Fibroblast of mammary gland (primary cell): ENCODE data around the gene CATSPERB.

ENCODE experiments used
- DNase-seq: peaks from one replicate; pipeline ENCODE4 v3.0.0-alpha.2; 2010; ENCODE audit warnings: low read depth
- H3K4me3 ChIP-seq: 2 replicates; pipeline ENCODE4 v1.5.1; 2011; ENCODE audit warnings: low read depth, mild to moderate bottlenecking, low read length, moderate library complexity; ENCODE audit not compliant: control insufficient read depth
- TF ChIP-seq, protein P1 (sequence below): conservative IDR thresholded peaks from 2 replicates; pipeline ENCODE4 v1.5.1; 2011; ENCODE audit warnings: low read depth, low read length, inconsistent platforms; ENCODE audit not compliant: control insufficient read depth, insufficient read depth

The CATSPERB gene

DNA sequence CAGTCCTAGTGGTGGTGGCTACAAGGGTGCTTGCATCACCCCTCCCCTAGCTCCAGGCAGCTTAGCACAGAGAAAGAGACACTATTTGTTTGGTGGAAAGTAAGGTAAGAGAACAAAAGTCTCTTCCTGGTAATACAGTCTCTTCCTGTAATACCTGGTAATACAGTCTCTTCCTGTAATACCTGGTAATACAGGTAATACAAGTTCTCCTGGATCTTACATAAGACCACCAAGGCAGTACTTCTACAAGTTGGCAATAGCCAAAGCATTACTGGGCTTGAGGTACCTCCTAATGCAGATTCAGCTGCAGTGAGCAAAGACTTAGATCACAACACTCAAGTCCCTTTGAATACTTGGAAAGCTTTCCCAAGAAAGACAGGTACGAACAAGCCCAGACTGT, 77.0 kb downstream of the CATSPERB start:
- TF ChIP-seq, protein P1, sequence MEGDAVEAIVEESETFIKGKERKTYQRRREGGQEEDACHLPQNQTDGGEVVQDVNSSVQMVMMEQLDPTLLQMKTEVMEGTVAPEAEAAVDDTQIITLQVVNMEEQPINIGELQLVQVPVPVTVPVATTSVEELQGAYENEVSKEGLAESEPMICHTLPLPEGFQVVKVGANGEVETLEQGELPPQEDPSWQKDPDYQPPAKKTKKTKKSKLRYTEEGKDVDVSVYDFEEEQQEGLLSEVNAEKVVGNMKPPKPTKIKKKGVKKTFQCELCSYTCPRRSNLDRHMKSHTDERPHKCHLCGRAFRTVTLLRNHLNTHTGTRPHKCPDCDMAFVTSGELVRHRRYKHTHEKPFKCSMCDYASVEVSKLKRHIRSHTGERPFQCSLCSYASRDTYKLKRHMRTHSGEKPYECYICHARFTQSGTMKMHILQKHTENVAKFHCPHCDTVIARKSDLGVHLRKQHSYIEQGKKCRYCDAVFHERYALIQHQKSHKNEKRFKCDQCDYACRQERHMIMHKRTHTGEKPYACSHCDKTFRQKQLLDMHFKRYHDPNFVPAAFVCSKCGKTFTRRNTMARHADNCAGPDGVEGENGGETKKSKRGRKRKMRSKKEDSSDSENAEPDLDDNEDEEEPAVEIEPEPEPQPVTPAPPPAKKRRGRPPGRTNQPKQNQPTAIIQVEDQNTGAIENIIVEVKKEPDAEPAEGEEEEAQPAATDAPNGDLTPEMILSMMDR = no peak

DNA sequence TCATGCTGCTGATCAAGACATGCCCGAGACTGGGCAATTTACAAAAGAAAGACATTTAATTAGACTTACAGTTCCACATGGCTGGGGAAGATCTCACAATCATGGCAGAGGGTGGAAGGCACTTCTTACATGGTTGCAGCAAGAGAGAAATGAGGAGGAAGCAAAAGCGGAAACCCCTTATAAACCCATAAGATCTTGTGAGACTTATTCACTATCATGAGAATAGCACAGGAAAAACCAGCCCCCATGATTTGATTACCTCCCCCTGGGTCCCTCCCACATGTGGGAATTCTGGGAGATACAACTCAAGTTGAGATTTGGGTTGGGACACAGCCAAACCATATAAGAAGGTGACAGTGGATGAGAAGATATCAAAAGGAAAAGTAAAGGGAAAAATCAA, 78.4 kb downstream of the CATSPERB start:
- no peak for DNase-seq
- no peak overlapping the region for H3K4me3 ChIP-seq
- TF ChIP-seq, protein P1 = no peak

More for the DNA sequence above, 77.0 kb downstream of the CATSPERB start:
- H3K4me3 ChIP-seq = no peak overlapping the region
- no peak for DNase-seq

DNA sequence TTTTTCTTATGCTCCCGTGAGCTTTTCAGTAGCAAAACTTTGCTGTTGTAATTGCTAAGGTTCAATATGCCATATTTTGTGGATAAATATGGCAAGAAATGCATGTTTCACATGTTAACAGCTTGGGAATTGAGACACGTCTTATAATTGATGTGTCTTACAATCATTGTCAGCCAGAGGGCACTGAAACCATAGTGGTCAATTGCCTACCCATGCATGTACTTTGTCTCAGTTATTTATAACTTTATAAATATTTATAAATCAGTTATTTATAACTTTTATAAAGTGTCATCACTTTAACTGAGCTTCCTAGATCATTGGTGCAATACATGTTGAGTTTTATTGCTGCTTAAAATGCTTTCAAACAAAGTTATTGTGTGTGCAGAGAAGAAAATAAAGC, 82.0 kb downstream of the CATSPERB start:
- TF ChIP-seq, protein P1 = peak; percentile 67
- no peak overlapping the region for H3K4me3 ChIP-seq
- DNase-seq = peak; percentile 71

DNA sequence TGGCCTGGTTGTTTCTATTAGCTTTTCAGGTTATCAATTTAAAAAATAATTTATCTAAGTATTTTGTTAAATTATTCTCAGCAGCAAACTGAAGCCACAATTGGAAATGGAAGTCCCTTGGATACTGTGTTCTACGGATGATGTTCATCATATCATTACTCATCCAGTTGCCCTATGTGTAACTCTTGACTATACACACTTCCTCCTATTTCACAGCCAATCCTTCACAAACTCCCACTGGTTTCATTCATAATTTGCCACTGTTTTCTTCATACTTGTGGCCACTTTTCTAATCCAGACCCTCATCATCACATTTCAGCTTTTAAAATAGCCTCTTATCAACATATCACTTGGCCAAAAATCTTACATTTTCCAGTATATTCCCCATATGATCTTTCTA, 84.0 kb downstream of the CATSPERB start:
- H3K4me3 ChIP-seq = no peak overlapping the region
- peak; percentile 28 for DNase-seq
- TF ChIP-seq, protein P1 = no peak

DNA sequence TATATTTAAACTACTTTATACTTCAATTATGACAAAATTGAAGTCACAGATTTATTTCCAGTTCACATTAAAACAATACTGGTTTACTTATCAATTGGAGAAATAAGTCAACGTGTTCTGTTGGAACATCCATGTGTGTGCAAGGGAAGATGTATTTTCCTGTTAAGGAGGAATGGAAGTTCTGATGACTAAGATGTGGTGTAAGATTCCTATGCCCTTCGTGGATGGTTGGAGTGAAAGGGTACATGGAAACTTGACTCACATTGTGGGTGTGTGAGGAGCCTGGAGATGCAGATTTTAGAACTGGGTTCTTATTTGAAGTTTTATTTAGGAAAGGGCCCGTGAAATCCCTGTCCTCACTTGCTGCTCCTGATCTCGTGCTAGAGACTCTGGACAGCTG, 95.3 kb downstream of the CATSPERB start:
- peak; percentile 66 for DNase-seq
- TF ChIP-seq, protein P1 = no peak
- no peak overlapping the region for H3K4me3 ChIP-seq

DNA sequence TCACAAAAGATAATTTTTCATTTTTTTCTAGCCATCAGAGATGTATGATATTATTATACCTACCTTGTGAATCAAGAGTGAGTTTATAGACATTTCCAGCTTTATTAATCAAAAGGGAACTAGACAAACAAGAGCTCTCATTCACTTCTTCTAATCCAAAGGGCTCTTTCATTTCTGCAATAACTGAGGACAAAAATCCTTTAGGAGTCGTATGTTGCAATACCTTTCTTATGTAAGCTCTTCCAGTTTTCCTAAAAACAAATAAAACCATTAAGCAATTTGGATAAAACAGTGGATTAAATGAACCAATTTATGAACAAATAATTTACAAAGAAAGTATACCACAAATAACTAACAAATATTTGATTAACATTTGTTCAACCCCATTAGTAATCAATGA, 107.1 kb downstream of the CATSPERB start:
- no peak overlapping the region for H3K4me3 ChIP-seq
- DNase-seq = no peak
- TF ChIP-seq, protein P1 = no peak

DNA sequence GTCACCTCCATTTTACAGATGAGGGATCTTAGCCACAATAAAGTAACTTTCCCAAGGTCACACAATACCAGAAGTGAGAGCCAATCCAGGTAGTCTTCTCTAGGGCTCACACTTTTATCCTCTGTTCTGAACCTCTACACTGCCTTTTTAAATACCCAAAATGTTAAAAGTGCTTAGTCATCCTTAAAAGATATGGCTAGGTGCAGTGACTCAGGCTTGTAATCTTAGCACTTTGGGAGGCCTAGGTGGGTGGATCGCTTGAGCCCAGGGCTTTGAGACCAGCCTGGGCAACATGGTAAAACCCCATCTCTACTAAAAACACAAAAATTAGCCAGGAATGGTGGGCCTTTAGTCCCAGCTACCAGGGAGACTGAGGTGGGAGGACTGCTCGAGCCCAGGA, 117.7 kb downstream of the CATSPERB start:
- TF ChIP-seq, protein P1 = no peak
- DNase-seq = peak; percentile 20
- H3K4me3 ChIP-seq = no peak overlapping the region
